HG03159 (cell line): ENCODE data around the gene PPP6R2.
"Not testable (repeated sequence)": the region's sequence is repeated elsewhere in the genome, so short reads cannot be mapped to it uniquely, and the experiment has no call there.

Experiments used
- ATAC-seq: cut with Tn5 transposase; IDR thresholded peaks from one replicate; pipeline ENCODE4 v1.9.1; 2021; ENCODE audit warnings: mild to moderate bottlenecking, moderate library complexity; ENCODE audit not compliant: unreplicated experiment

Gene PPP6R2

GRCh38 chr22:50317674-50318073, 25.5 kb upstream of the PPP6R2 start:
- no peak for ATAC-seq

- ATAC-seq: no peak
Observed at GRCh38 chr22:50318356-50318697, 24.8 kb upstream of the PPP6R2 start.

- ATAC-seq: no peak
Observed at GRCh38 chr22:50318698-50319411, 24.3 kb upstream of the PPP6R2 start.

- no peak for ATAC-seq
Observed at GRCh38 chr22:50319503-50319951, 23.6 kb upstream of the PPP6R2 start.

GRCh38 chr22:50320116-50320515, 23.0 kb upstream of the PPP6R2 start:
- no peak for ATAC-seq

GRCh38 chr22:50320671-50321325, 22.3 kb upstream of the PPP6R2 start:
- ATAC-seq: no peak

- ATAC-seq: not testable (repeated sequence)
Observed at GRCh38 chr22:50322382-50323104, 20.6 kb upstream of the PPP6R2 start.

- ATAC-seq: no peak
Observed at GRCh38 chr22:50323900-50324299, 19.2 kb upstream of the PPP6R2 start.

GRCh38 chr22:50325444-50326224, 17.5 kb upstream of the PPP6R2 start:
- ATAC-seq: no peak

GRCh38 chr22:50326225-50326955, 16.7 kb upstream of the PPP6R2 start:
- peak; percentile 30 for ATAC-seq

- peak; percentile 72 for ATAC-seq
Observed at GRCh38 chr22:50326956-50327710, 16.0 kb upstream of the PPP6R2 start, which contains the start of gene DENND6B. DENND6B (minus strand) TSS chr22:50327012; CDS start chr22:50326988, 24 bp downstream.

GRCh38 chr22:50327711-50328019, 15.5 kb upstream of the PPP6R2 start:
- no peak for ATAC-seq

- ATAC-seq: no peak
Observed at GRCh38 chr22:50329236-50329635, 13.9 kb upstream of the PPP6R2 start.

- ATAC-seq: not testable (repeated sequence)
Observed at GRCh38 chr22:50334433-50334832, 8.7 kb upstream of the PPP6R2 start.

GRCh38 chr22:50337262-50338041, 5.7 kb upstream of the PPP6R2 start:
- no peak for ATAC-seq

- ATAC-seq: no peak
Observed at GRCh38 chr22:50338042-50338573, 5.0 kb upstream of the PPP6R2 start.

GRCh38 chr22:50338860-50339462, 4.2 kb upstream of the PPP6R2 start:
- no peak for ATAC-seq
